NCI-H1048 (cell line): ENCODE measurements around the gene INTS6L.
"Not testable (repeated sequence)": the region's sequence is repeated elsewhere in the genome, so short reads cannot be mapped to it uniquely, and the experiment has no call there.

Experiments
- DNase-seq: peaks from one replicate; lab custom pipeline; 2025; lab: John Stamatoyannopoulos, UW

The INTS6L gene

DNA sequence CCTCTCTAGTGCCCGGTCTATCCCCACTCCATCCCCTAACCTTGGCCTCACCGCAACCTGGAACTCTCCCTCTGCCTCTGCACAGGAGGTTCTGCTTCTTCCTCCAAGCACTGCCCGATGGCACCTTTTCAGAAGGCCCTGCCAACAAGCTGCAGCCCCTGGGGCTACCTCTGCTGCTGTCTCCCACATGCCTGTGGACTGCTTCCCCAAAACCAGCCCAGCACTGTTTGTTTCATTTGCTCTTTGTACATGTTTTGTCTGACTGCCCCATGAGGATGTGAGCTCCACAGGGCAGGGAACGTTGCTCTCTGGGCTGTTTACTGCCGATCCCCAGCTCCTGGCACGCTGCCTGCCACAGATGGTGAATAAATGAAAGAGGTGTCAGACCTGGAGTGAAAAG is 85.4 kb downstream of the INTS6L start:
- DNase-seq = no peak

DNA sequence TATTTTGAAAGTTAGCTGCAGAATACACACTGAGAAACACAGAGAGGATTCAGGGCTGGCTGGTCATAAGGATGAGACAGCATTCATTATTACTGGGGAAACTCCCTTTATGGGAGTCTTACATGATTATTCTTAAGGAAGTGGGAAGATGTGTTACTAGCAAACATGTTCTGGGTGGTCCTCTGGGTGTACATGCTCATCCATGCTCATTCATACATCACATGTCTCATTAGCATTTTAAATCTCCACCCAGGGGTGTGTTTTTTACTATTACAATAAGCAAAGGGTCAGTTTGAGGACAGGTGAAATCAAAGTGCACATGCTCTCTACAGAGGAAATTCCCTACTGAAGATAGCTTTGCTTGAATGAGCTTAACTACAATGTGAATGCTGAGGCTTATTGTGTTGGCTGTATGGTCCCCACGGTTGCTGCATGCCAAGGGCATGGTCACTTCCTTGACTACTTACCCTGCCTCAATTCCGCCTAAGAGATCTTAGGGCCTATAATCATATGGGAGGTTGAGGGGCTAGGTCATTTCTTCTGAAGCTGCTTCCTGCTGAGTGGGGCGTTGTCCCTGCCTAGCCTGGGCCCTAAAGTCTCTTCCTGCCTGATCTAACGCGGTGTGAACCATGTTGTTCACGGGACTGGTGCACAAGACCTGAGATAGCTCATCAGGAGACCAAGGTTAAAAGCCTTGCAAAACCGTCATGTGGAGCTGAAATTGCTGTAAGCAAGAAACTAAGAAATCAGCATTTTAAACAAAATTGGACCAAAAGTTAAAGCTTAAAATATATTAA is 104.1 kb downstream of the INTS6L start:
- not testable (repeated sequence) for DNase-seq

GRCh38 chrX:135625995-135626394 is 105.5 kb downstream of the INTS6L start:
- no peak for DNase-seq

DNA sequence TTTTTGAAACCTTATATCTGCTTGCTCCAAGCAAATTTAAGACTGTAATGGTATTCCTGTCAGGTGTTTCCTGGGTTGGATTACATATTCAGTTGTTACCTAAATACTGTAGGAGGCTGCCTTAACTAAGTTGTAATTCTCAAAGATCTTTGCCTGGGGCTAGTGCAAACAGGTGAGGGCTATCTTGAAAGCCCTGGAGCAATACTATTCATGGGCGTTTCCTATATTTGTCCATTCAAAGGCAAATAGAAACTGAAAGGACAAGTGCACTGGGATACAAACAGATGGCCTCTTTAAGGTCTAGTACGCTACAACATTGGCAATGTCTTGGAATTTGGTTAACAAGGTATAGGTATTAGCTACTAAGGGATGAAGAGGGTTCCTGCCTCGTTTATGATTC is 108.9 kb downstream of the INTS6L start:
- no peak for DNase-seq
